COLO829 (cell line): ENCODE results near the gene TAF4.

Experiments
- DNase-seq: peaks from one replicate; pipeline ENCODE4 v3.0.0; 2012; ENCODE audit warnings: low spot score

Gene TAF4

DNA sequence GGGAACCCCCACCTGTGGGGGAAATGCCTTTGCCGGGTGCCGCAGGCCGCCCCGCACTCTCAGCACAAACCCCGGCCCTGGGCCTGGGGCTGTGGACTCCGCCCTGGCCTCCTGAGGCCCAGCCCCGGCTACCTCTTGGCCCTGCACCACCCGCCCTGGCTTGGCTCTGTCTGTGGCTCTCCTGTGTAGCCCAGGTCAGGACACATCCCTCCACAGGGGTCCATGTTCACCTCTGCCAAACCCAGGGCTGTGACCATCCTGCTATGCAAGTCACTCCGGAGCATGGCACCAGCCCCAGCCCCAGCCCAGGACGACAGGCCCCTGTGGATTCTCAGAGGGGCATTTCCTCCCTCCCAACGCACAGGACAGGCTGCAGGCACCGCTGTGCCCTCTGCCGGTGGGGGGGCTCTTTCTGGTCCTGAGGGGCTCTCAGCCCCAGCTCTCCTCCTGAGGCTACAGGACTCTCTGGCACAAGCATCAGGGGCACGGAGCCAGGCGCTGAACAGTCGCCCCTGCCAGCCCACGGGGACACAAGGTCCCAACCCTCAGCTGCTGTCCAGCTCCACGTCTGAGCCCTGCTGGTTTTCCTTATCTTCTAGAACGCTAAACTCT is 45.7 kb downstream of the TAF4 start:
- no peak for DNase-seq

DNA sequence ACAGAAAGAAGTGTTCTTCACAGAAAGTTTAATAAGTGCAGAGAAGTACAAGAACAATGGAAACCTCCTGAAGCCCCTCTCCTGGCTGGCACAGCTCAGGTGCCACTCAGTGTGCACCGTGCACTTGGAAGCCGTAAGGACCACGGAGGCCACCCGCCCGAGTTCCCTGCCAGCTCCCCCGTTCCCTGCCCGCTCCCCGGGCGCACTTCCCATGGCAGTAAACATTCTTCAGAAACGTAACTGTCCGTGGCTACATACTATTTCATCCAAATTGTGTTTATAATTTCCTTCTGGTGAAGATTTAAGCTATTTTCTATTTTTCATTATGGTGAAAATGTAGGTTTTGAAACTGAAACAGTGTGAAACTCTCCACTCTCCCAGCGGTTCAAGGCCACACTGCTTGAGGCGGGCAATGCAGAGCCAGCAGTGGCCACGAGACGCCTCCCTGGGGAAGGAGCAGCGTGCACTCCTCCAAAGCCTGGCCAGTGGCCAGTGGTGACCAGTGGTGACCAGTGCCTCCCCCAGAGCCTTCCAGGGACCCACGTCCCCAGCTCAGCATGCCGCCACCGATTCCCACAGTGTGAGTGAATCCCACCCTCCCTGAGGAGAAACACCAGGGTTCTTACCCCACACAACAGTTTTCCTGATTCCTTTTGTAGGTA is 46.4 kb downstream of the TAF4 start:
- no peak for DNase-seq

GRCh38 chr20:62018437-62019143 is 47.1 kb downstream of the TAF4 start:
- no peak for DNase-seq

DNA sequence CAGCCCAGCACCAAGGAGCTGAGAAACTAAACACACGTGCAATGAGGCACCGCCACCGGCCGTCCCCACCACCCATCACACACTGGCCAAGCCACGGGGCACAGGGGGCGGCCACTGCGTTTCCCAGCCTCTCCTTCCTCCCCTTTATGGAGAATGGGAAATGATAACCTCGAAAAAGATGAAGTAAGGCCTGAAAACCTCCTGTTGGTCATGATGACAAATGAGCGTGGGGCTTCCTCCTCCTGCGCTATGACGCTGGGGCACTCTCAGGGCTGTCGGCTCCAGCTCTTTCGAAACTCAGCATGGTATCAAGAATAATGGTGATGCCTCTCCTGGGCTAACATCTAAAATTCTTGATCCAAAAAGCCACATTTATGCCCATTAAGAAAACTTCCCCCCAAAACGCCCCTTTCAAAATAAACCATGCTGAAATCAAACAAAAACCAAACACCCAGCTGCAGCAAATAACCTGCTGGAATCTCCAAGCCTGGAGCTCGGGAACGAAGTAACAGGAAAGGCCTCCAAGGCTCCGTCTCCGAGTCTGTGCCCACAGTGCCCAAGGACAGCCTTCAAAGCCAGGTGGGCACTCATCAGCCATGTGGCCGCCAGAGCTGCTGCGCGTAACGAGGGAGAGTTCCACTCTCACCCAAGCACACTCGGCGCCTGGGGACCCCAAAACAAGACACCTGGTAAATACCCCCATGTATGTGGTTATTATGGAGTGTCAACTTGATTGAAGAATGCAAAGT is 50.0 kb downstream of the TAF4 start:
- DNase-seq: no peak

DNA sequence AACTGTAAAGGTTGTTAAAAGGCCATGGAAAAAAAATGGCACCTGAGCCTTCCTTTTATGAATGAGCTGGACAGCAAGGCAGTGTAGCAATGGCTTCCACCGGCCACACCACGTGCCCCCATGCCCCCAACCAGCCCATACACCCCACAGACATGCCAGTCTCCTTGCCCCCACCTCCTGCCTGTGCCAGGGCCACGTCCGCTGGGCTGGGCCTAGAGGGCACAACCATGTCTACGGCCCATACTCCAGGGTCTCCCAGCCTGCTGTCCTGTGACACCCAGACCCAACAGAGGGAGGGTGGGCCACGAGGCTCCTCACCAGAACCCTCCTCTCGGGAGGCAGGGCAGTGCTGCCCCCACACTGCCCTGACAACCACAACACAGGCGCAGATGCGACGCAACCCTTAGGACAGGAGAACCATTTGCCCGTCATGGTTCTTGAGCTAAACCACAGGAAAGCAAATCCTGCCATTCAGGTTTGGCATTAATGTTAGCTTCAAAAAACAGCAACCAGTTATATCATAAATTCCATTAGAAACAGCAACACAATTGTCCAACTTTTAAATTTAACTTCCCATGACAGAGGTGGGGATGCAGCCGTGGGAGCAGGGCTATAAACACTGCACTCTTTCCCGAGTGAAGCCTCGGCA is 50.7 kb downstream of the TAF4 start:
- no peak for DNase-seq

- DNase-seq: no peak
Observed at GRCh38 chr20:62014488-62014775, 51.2 kb downstream of the TAF4 start.

DNA sequence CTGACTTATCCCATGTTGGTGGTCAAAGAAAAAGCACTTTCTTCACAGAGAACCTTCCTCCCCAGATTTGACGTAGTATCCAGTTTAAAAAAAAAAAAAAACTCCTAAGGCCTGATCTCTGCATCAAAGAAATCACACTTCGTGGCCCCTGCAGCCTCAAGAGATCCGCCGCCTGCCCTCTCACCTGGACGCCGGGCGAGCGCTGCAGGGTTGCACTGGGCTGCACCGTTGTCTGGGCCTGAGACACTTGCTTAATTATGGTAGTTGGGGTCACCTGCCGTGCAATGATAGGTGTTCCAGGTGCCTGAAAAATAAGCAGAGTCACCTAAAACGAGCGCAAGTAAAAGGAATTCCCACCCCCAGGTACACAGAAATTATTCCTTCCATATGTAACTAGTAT is 53.0 kb downstream of the TAF4 start:
- DNase-seq: no peak

DNA sequence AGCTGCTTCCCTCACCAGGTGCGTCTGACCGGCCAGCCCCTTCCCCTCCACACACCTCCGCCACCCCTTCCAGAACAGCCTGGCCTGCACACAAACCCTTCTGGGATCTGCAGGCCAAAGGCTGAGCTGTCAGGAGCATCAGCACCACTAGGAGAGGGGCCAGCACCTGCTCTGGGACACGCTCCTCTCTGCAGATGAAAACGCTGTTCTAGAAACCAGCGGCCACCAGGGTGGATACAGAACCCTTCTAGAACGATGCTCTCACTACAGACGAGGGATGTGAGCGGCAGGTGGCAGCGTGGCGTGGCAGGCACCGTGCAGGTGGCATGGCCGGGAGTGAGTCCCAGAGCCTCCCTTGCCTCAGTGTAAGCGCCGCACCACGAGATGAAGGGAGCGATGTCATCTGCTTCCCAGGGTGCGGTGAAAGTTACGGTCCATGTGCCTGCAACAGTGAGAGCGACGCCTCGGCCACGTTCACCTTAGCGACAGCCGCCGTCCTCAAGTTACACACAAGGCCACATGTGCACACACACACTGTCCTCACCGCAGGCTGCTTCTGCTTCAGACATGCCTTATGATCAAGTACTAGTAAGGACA is 53.6 kb downstream of the TAF4 start:
- DNase-seq: no peak

GRCh38 chr20:62011403-62011790 is 54.3 kb downstream of the TAF4 start:
- peak; percentile 8 for DNase-seq

- peak; percentile 66 for DNase-seq
Observed at GRCh38 chr20:62010551-62011402, 54.9 kb downstream of the TAF4 start.

DNA sequence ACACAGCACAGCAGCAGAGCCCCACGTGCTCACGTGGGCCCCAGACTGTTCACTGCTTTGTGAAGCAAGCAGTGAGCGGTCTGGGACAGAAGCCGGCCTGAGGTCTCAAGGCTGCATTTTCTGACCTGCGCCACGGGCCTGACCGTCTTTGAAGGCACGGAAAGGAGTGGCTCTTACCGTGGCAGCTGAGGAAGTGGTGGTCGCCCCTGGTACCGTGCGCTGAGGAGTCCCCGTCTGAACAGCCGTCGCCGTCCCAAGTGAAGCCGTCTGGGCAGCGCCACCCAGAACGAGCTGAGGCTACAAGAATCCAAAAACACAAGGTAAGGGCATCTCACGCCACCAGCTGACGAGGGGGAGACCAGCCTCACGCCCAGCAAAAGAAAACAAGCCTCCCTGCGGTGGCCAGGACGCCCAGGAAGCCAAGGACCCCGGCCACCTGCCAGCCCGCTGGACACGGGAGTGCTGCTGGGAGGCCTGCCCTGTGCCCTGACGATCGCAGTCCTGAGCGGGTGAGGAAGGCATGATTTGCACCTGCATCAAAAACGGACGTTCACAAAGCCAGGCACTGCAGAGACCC is 55.7 kb downstream of the TAF4 start:
- no peak for DNase-seq

DNA sequence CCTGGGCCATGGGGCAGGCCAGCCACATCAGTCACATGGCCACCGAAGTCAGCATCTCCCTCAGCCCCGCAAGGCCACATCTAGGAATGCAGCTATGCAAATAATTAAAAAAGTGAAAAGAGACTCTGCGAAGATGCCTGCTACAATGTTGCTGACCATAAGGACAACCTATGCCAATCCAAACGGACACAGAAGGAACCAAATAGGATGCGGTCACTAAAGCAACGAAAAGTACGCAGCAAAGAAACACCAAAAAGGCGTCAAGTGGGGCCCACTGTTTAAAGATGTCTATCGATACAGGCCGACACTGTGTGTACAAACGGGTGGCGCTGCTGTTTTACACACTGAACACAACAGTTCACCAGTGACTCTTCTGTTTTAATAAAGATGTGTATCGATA is 56.4 kb downstream of the TAF4 start:
- no peak for DNase-seq

GRCh38 chr20:62008643-62009183 is 57.0 kb downstream of the TAF4 start:
- no peak for DNase-seq

DNA sequence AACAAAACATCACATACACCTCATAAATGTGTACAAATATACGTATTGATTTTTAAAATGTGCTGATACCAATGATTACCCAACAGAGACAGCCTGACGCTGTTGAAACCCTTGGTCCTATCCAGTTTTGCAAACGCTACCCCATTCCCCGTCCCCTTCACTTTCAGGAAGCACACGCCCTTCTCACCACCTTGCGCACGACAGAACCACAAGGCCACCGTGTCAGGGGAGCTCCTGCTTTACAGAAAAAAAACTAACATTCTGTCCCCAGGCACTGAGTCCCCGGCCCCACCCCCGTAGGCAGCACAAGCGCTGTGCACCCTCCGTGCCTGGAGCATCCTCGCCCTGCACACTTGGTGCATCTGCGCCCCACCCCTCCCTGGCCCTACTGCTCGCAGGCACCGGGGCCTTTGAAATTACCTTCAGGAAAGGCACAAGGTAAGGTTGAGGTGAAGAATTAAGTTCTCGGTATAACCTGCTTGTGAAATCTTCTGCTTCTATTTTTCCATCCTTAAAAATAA is 58.5 kb downstream of the TAF4 start:
- no peak for DNase-seq

DNA sequence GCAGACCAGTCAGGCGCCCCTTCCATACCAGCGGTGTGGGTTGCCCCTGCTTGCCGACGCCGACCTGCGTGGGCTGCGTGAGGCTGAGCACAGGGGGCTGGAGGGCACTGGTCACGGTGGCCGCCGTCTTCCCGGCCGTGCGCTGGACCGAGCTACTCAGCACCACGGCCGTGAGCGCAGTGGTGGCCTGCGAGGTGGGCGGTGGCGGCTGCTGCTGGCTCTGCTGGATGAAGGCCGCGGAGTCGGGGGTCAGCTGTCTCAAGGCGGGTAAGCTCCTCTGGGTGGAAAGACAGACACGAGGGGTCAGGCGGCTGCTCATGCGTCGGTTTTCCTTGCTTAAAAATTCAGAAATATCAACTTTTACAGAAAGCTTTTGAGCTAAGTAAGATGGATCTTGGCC is 59.2 kb downstream of the TAF4 start:
- no peak for DNase-seq

DNA sequence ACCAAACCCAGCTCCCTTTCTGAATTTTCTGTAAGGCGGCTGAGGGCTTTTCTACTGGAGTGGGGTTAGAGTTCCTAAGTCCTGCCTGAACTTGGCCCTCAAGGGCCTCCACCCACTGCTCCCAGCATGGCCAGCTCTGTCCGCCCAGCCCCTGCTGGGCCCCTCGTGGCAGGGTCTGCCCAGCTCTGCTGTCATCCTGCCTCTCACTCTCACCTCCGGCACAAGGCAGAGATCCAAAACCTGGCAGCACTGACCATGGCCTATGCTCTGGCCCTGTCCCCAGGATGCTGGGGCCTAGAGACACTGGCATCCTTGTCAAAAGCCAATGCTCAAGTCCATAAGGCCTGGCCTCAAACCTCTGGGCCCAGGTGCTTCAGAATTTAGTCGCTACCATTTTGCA is 61.1 kb downstream of the TAF4 start:
- DNase-seq: no peak

- DNase-seq: no peak
Observed at GRCh38 chr20:62003567-62004405, 61.9 kb downstream of the TAF4 start.

DNA sequence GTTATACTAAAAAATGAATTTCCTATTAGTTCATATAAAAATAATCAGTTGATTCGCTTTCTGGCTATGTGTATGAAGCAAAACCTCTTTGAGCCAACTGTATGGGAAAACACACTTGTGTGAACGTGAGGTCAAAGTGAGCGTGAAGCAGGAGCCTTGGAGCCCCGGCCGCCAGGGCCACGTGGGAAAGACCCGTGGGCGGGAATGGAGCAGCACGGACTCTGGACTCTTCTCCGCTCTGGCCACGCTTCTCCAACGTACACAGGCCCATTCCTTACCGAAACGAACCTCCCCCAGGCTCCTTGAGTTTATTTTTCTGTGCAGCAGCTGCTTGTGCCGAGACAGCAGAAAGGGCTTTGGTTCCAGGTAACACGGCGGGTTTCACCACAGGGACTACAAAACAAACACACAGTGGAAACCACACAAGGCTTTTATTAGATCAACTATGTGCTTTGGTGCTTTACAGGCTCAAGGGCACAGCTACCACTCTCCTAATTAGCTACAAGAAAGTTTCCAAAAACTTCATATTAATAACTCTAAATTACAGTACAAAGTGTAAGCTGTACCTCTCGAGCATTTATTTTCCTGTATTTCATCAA is 62.7 kb downstream of the TAF4 start:
- DNase-seq: no peak

DNA sequence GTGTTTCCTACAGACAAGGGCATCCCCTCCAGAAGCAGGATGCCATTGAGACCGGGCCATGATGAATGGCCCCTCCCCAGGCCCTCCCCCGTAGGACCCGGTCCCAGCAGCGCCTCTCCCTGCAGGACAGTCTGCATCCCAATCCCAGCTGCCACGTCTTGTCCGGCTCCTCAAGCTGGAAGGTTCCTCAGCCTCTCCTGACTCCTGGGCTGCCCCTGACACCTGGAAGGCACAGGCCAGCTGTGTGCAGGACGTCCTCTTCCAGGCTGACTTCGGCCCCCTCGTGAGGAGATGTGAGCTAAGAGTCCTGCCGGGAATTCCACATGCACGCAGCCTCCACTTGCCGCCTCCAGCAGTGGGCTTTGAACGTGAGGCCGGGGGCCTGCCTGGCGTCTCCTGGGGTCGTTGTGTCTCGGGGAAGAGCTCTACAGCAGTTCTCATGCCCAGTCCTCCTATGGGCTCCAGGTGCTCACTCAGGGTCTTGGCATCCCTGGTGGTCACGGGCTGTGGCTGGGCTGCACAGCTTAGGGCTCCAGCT is 64.4 kb downstream of the TAF4 start:
- no peak for DNase-seq
